HG02642 (cell line): Measurements from ENCODE around the gene NR2E1.

ENCODE experiments used
- ATAC-seq: cut with Tn5 transposase; IDR thresholded peaks from one replicate; pipeline ENCODE4 v1.9.1; 2021; ENCODE audit warnings: mild to moderate bottlenecking; ENCODE audit not compliant: unreplicated experiment, poor library complexity

NR2E1 gene

GRCh38 chr6:108170332-108171290 lies 4.8 kb downstream of the NR2E1 start:
- no peak for ATAC-seq

- ATAC-seq: no peak
These were observed 5.6 kb downstream of the NR2E1 start for GRCh38 chr6:108171291-108171917.

DNA sequence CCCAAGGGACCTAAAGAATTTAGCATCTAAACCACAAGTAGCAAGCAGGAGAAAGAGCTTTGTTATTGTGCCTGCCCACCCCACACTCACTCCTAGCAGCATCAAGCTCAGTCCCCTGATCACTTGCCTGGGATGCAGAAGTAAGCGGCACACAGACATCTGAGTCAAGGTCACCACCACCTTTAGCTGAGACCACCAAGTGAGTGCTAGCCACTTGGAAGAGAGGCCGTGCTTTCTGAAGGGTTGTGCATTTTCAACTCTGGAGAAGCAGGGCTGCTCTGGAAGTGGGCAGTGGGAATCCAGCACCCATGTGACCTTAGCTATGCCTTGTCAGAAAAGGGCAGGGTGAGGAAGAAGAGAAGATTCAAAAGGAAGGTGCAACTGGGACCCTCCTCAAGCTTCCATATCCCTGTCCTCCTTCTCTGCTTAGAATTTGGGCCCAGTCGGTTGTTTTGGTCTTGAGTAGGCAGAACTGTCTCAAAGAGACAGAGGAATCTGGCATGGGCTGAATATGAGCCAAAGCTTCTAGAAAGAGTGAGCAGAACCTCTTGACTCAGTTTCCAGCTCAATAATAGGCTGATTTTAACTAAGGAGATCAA lies 6.2 kb downstream of the NR2E1 start:
- ATAC-seq: no peak

GRCh38 chr6:108174371-108175175 lies 8.8 kb downstream of the NR2E1 start:
- ATAC-seq: no peak

GRCh38 chr6:108175176-108175591 lies 9.4 kb downstream of the NR2E1 start:
- ATAC-seq: no peak

DNA sequence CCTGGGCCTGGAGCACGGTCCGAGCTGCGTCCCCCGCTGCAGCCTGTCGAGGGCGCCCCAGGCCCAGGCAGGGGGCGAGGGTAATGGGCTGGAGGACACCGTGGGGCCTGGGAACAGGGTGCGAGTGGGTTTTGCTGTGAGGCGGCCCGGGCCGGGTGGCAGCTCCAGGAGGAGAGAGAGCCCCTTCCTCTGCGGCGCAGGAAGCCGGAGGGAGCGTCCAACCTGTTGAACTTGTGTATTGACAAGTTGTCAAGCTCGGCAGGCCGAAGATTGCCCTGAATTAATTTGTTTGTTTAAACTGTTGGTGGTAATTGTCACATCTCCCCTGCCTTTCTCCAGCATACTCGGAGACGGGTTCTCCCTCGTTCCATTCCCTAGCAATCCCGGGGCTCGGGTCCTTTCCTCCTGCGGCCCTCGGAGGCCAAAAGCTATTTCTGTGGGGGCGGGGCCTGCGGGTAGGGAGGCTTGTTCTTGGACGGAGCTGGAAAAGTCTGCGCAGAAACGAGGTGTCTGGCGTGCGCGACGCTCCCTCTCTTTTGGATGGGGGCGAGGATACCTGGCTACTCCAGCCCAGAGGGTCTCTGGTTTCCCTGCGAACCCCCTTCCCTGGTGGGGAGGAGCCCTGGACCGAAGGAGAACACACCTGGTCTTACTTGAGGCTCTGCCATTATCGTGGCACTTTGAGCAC lies 9.9 kb downstream of the NR2E1 start:
- ATAC-seq: no peak

GRCh38 chr6:108176281-108177089 lies 10.7 kb downstream of the NR2E1 start:
- no peak for ATAC-seq

DNA sequence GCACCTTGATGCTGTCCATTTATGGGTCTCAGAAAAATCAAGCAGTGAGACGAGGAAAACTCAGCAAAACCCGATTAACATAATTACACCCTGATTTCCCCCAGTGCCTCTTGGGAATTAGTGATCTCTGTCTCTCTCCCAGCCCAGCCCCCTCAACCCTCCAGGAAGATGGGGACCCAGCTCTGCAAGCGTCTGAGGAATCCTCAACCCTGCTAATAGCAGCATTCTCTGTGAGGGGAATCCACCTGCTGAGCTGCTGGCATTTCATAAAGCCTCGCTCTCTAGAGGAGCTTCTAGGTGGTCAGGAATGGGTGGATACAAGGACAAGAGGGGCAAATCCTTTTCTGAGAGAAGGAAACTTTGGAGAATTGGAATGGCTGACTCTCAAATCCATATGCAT lies 13.9 kb downstream of the NR2E1 start:
- ATAC-seq: no peak

DNA sequence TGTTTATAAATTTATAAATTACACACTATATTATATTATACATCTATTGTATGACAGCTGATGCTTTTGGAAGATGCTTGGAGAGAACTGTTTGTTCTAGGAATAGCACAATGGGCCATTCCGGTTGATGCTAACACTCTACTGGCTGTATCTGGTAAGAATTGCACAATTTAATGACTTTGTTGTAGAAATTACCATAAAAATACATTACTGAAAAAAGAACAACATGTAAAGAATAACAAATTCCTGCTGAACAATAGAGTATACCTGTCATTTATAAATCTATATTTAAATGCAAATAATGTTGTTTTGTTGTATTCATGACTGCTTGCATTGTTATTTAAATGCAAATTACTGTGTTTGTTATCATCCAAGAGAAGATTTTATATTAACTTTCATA lies 14.4 kb downstream of the NR2E1 start:
- ATAC-seq: no peak

- ATAC-seq: no peak
These were observed 15.0 kb downstream of the NR2E1 start for GRCh38 chr6:108180776-108181175.

- no peak for ATAC-seq
These were observed 20.4 kb downstream of the NR2E1 start for GRCh38 chr6:108186226-108186625.

- ATAC-seq: no peak
These were observed 21.7 kb downstream of the NR2E1 start for GRCh38 chr6:108187519-108187918.

GRCh38 chr6:108193131-108193530 lies 27.3 kb downstream of the NR2E1 start:
- no peak for ATAC-seq

GRCh38 chr6:108193835-108194234 lies 28.0 kb downstream of the NR2E1 start:
- ATAC-seq: no peak

DNA sequence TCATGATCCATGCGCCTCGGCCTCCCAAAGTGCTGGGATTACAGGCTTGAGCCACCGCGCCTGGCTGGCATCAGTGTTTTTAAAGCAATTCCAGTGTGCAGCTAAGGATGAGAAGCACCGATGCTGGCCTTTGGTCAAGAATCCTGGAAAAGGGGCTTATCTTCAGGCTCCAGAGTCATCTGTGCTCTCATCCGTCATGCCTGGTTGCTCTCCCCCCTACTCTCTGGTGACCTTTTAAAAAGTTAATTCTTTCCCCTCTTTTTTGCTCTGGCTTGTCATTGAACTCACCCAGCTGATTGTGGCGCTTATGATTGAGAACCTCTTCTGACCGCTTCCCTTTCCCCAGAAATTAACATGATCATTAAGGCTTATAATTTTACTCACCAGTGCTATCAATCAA lies 28.7 kb downstream of the NR2E1 start:
- no peak for ATAC-seq

DNA sequence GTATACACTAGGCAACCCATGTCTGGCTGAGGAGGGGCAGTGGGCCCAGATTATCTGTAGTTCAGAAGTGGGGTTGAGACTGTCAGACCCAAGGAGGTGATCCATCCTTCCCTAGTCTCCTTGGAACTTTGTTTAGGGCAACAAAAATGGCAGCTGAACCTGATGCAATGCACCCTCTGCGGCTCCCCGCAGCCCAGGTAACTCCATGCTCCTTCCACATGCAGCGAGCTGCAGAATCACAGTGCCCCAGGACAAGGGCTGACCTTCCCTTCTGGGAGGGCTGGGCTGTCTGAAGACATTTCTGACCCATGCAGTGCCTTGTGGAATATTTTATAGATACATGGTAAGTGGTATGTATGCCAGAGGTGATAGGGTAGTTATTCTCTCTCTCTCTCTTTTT lies 29.4 kb downstream of the NR2E1 start:
- no peak for ATAC-seq

GRCh38 chr6:108198761-108199498 lies 33.1 kb downstream of the NR2E1 start:
- ATAC-seq: no peak

DNA sequence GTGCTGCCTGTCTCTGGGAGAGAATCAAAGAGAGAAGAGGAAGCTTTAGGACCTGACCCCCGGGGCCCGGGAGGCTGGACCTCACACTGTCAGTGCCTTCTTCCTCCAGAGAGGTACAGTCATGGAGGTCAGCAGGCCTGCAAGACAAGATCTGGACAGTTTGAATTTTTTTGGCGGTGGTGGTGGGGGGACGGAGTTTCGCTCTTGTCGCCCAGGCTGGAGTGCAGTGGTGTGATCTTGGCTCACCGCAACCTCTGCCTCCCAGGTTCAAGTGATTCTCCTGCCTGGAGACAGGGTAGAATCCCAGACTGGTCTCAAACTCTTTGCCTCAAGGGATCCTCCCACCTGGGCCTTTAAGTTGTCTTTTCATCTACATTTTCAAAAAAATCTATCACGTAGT lies 34.4 kb downstream of the NR2E1 start:
- no peak for ATAC-seq
